Endothelial cell of umbilical vein (primary cell): ENCODE results near the gene TAF12. TPM values are rescaled to one million over a fixed set of nuclear protein-coding genes. Genes with fewer than 3 reads are reported as not detected.
"Not testable (repeated sequence)": the region's sequence is repeated elsewhere in the genome, so short reads cannot be mapped to it uniquely, and the experiment has no call there.

Experiments used
- BruUV-seq: library from RNA; stranded (reverse); fragments of 400-500 nt; replicated peaks from 2 replicates; lab custom pipeline; 2021; lab: Mats Ljungman, UMichigan
- CTCF ChIA-PET: fragments of 300-600, 350-600 bp; sonication (Branson Sonifier 250); formaldehyde crosslinking; loops from one replicate; lab custom pipeline; 2021; ENCODE audit warnings: antibody characterized with exemption, inconsistent platforms; lab: Charles Lee
- POLR2A ChIA-PET: fragments of 300-600, 350-600 bp; sonication (Branson Sonifier 250); formaldehyde crosslinking; loops from one replicate; lab custom pipeline; 2021; ENCODE audit warnings: antibody characterized with exemption, inconsistent platforms; lab: Charles Lee
- DNase-seq: peaks from one replicate; pipeline ENCODE4 v3.0.0-alpha.2; 2011; ENCODE audit warnings: low read depth, low spot score
- FAIRE-seq: peaks from 2 replicates; lab custom pipeline; 2011; peaks lifted over from hg19 to GRCh38; lab: Jason Lieb, UNC
- H2AFZ ChIP-seq: 2 replicates; pipeline ENCODE4 v1.6.0; 2012; ENCODE audit warnings: low read depth, low read length, control low read depth, inconsistent platforms
- H3K27ac ChIP-seq: 2 replicates; pipeline ENCODE4 v1.5.1; 2011; ENCODE audit warnings: low read depth, mild to moderate bottlenecking, control low read depth, low read length, moderate library complexity; ENCODE audit not compliant: insufficient read depth
- H3K27me3 ChIP-seq, 2 experiments: 2 replicates each; pipeline versions ENCODE4 v1.6.0 to v1.6.1; 2011; ENCODE audit warnings: low read length in 2 of 2, mixed read lengths in 1 of 2; ENCODE audit not compliant: control insufficient read depth in 2 of 2, insufficient read depth in 2 of 2
- H3K36me3 ChIP-seq, 2 experiments: 2 replicates in 1 of 2; 3 replicates in 1 of 2; pipeline ENCODE4 v1.5.1; 2011; ENCODE audit warnings: low read length in 2 of 2, mild to moderate bottlenecking in 1 of 2, moderate library complexity in 1 of 2; ENCODE audit not compliant: control insufficient read depth in 2 of 2, insufficient read depth in 2 of 2; ENCODE audit errors: extremely low read depth in 1 of 2
- H3K4me1 ChIP-seq: 3 replicates; pipeline ENCODE4 v1.5.1; 2011; ENCODE audit warnings: mild to moderate bottlenecking, low read length; ENCODE audit not compliant: control insufficient read depth, insufficient read depth; ENCODE audit errors: extremely low read depth
- H3K4me2 ChIP-seq: 2 replicates; pipeline ENCODE4 v1.6.1; 2011; ENCODE audit warnings: low read length, control low read depth, mixed read lengths; ENCODE audit not compliant: insufficient read depth
- H3K4me3 ChIP-seq, 3 experiments: fragments of 200-600 bp in 1 of 3; sonication (generic), shearing (Covaris generic) in 1 of 3; replicated peaks in 1 of 3; 2 replicates each; pipeline ENCODE4 v1.5.1; 2011 to 2016; ENCODE audit warnings: control low read depth in 3 of 3, low read length in 3 of 3, mild to moderate bottlenecking in 2 of 3, inconsistent platforms in 1 of 3, low read depth in 1 of 3, moderate library complexity in 1 of 3; ENCODE audit not compliant: insufficient read depth in 1 of 3
- H3K79me2 ChIP-seq: 2 replicates; pipeline ENCODE4 v1.6.0; 2012; ENCODE audit warnings: low read length, inconsistent platforms; ENCODE audit not compliant: control insufficient read depth, insufficient read depth
- H3K9ac ChIP-seq: replicated peaks from 2 replicates; pipeline ENCODE3; 2011; ENCODE audit warnings: low read length, control low read depth; ENCODE audit not compliant: insufficient read depth; ENCODE audit errors: extremely low read depth
- H3K9me1 ChIP-seq: replicated peaks from 3 replicates; pipeline ENCODE4 v1.6.0; 2011; ENCODE audit warnings: mild to moderate bottlenecking, low read length; ENCODE audit not compliant: control insufficient read depth, insufficient read depth; ENCODE audit errors: extremely low read depth
- H3K9me3 ChIP-seq: replicated peaks from 2 replicates; pipeline ENCODE4 v1.5.1; 2012; ENCODE audit warnings: low read length, inconsistent platforms; ENCODE audit not compliant: control insufficient read depth, insufficient read depth
- H4K20me1 ChIP-seq: replicated peaks from 2 replicates; pipeline ENCODE3; 2011; ENCODE audit warnings: mild to moderate bottlenecking, low read length; ENCODE audit not compliant: control insufficient read depth, insufficient read depth; ENCODE audit errors: extremely low read depth
- FOS ChIP-seq: IDR thresholded peaks from 2 replicates; pipeline ENCODE4 v1.6.1; 2011; ENCODE audit warnings: mild to moderate bottlenecking, low read length, moderate library complexity, borderline replicate concordance; ENCODE audit not compliant: insufficient read depth
- JUN ChIP-seq: IDR thresholded peaks from 2 replicates; pipeline ENCODE4 v1.6.1; 2011; ENCODE audit warnings: borderline replicate concordance, low read depth; ENCODE audit not compliant: insufficient read length, insufficient read depth
- MYC ChIP-seq: IDR thresholded peaks from one replicate; pipeline ENCODE4 v1.6.1; 2011; ENCODE audit warnings: mild to moderate bottlenecking, low read depth, low read length
- POLR2A ChIP-seq: IDR thresholded peaks from 2 replicates; pipeline ENCODE4 v1.6.1; 2012; ENCODE audit warnings: low read depth, mild to moderate bottlenecking, control low read depth, low read length
- dilution Hi-C: fragments of 300-500 bp; cut with MboI; formaldehyde crosslinking; loops from one replicate; pipeline ENCODE4 v1.15.0; 2019; ENCODE audit warnings: low sequenced_read_pairs; ENCODE audit not compliant: extremely low pct_ligation_motif_present
- intact Hi-C: fragments of 100-400 bp; cut with micrococcal nuclease; formaldehyde crosslinking; loops from one replicate; pipeline ENCODE4 v1.10.0; 2022
- polyA plus RNA-seq, 4 experiments: library from polyadenylated mRNA; depleted of rRNA in 3 of 4; stranded (reverse) in 3 of 4; unstranded in 1 of 4; fragments of >200 nt; gene quantifications; 2 replicates each; pipeline versions ENCODE4 v1.2.1 to v1.2.3, GENCODE V29; 2011 to 2012; ENCODE audit warnings: missing spikeins in 1 of 4
- total RNA-seq: library from RNA; stranded (reverse); gene quantifications from 2 replicates; pipeline ENCODE4 v1.2.3, GENCODE V29; 2021
- TF ChIP-seq, protein P1 (sequence below), 2 donors: IDR thresholded peaks; 1 replicate in 1 of 2; 2 replicates in 1 of 2; pipeline ENCODE4 v1.5.1; 2011; ENCODE audit warnings: low read length in 2 of 2, mild to moderate bottlenecking in 2 of 2, moderate library complexity in 2 of 2, control low read depth in 1 of 2, inconsistent platforms in 1 of 2, low read depth in 1 of 2; ENCODE audit not compliant: insufficient read depth in 1 of 2; ENCODE audit errors: extremely low read depth in 1 of 2

Gene TAF12
- total and polyA plus RNA-seq, 2 donors (not counting 3 experiments of a cell fraction or from before 2014, with no cell fraction given): 17.7 to 18.2 TPM

DNA sequence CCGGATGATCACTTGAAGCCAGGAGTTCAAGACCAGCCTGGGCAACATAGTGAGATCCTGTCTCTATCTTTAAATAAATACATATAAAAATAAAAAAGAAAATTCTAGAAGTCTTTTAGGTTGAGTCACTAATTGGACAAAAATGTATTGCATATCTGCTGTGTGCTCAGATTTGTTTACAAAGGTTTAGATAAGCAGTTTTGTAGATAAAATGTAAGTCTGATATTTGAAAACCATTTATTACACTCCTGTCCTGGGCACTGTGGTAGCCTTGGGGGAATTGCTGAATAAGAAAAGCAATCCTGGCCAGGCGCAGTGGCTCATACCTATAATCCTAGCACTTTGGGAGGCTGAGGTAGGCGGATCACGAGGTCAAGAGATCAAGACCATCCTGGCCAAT is 37.3 kb upstream of the TAF12 start:
- H3K27me3 ChIP-seq: no peaks in the 10 kb centered on the region
- H2AFZ ChIP-seq: no peak overlapping the region
- no TSS peak for BruUV-seq
- no peak overlapping the region for H3K4me2 ChIP-seq
- FAIRE-seq: no peak
- H3K9me1 ChIP-seq: no peaks in the 10 kb centered on the region
- H3K9me3 ChIP-seq: no peaks in the 10 kb centered on the region
- intact Hi-C loops (no loop called here), dilution Hi-C loops (no loop called here)
- ChIA-PET POLR2A (interaction anchor here (0.7 kb wide), 1 partner anchor 47 kb away, joined by 5 read pairs; no protein-coding TSS in a partner anchor), CTCF (no interaction called here)
- H3K4me1 ChIP-seq: no peaks in the 10 kb centered on the region
- no peaks in the 10 kb centered on the region for H4K20me1 ChIP-seq
- H3K4me3 ChIP-seq: no peak overlapping the region
- TF ChIP-seq POLR2A (no peak), JUN (no peak), MYC (no peak)
- no peak overlapping the region for H3K9ac ChIP-seq
- H3K36me3 ChIP-seq: no peaks in the 10 kb centered on the region
- H3K27ac ChIP-seq: no peak overlapping the region
- DNase-seq: no peak
- H3K79me2 ChIP-seq: peaks cover 5% of the 10 kb centered on the region

DNA sequence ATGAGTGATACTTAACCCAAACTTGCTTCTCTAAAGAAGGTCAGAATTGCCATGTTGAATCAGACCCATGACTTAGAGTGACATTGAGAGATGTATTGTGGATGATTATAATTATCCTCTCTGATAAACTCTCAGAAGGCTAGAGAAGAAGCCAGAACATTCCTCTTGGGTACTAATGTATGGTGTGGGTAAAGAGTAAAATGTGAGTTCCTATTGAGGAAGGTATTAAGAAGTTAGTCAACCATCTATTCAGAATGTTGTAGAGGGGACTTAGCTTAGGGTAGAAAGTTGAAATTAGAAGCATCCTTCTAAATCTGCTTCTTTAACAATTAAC is 33.0 kb upstream of the TAF12 start:
- Histone ChIP-seq H3K9me1 (no peaks in the 10 kb centered on the region), H3K36me3 (no peaks in the 10 kb centered on the region), H3K9ac (no peak overlapping the region), H3K4me2 (no peak overlapping the region), H4K20me1 (no peaks in the 10 kb centered on the region), H3K79me2 (peaks cover 19% of the 10 kb centered on the region), H3K27me3 (no peaks in the 10 kb centered on the region), H3K27ac (no peak overlapping the region), H3K4me3 (no peak overlapping the region), H3K9me3 (no peaks in the 10 kb centered on the region), H3K4me1 (no peaks in the 10 kb centered on the region), H2AFZ (no peak overlapping the region)
- dilution Hi-C loops (no loop called here), intact Hi-C loops (no loop called here)
- FAIRE-seq (no peak), DNase-seq (no peak)
- ChIA-PET POLR2A (interaction anchor here (1.2 kb wide), 1 partner anchor 27 kb away, joined by 5 read pairs; the partner anchor contains the start of gene RNU11), CTCF (interaction anchor here (0.6 kb wide), 1 partner anchor 50 kb away, joined by 3 read pairs; no protein-coding TSS in a partner anchor)
- no TSS peak for BruUV-seq
- TF ChIP-seq POLR2A (no peak), FOS (no peak)
- TF ChIP-seq, protein P1, sequence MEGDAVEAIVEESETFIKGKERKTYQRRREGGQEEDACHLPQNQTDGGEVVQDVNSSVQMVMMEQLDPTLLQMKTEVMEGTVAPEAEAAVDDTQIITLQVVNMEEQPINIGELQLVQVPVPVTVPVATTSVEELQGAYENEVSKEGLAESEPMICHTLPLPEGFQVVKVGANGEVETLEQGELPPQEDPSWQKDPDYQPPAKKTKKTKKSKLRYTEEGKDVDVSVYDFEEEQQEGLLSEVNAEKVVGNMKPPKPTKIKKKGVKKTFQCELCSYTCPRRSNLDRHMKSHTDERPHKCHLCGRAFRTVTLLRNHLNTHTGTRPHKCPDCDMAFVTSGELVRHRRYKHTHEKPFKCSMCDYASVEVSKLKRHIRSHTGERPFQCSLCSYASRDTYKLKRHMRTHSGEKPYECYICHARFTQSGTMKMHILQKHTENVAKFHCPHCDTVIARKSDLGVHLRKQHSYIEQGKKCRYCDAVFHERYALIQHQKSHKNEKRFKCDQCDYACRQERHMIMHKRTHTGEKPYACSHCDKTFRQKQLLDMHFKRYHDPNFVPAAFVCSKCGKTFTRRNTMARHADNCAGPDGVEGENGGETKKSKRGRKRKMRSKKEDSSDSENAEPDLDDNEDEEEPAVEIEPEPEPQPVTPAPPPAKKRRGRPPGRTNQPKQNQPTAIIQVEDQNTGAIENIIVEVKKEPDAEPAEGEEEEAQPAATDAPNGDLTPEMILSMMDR (IDR thresholded peaks at IDR 0.05; ENCODE audit: extremely low read depth in 1 of 2, insufficient read depth in 1 of 2, low read depth in 1 of 2, low read length in 2 of 2): no peak

DNA sequence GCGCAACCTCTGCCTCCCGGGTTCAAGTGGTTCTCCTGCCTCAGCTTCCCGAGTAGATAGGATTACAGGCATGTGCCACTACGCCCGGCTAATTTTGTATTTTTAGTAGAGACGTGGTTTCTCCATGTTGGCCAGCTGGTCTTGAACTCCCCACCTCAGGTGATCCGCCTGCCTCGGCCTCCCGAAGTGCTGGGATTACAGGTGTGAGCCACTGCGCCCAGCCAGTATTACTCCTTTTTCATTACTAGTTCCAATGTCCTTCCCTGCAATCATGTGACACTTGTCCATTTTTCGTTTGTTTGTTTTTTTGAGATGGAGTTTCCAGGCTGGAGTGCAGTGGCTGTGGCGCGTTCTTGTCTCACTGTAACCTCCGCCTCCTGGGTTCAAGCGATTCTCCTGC is 30.1 kb upstream of the TAF12 start:
- peaks cover 36% of the 10 kb centered on the region for H3K79me2 ChIP-seq
- POLR2A ChIA-PET: interaction anchor here (0.7 kb wide), 1 partner anchor 209 kb away, joined by 3 read pairs; no protein-coding TSS in a partner anchor

More for the DNA sequence above, 30.1 kb upstream of the TAF12 start:
- DNase-seq, dilution Hi-C loops, H3K27ac ChIP-seq, H3K36me3 ChIP-seq, H3K4me2 ChIP-seq, H3K27me3 ChIP-seq, BruUV-seq, intact Hi-C loops, H3K9me1 ChIP-seq, H4K20me1 ChIP-seq, H3K4me3 ChIP-seq, CTCF ChIA-PET, H2AFZ ChIP-seq, FAIRE-seq, H3K9me3 ChIP-seq, H3K9ac ChIP-seq: not testable (repeated sequence)
- peaks cover 11% of the 10 kb centered on the region for H3K4me1 ChIP-seq
